Adrenal gland (tissue), 5 donors: Measurements from ENCODE around the gene CCDC13.

ENCODE experiments used
- POLR2A ChIP-seq, 2 donors: fragments of 450-650 bp; IDR thresholded peaks; one replicate each; pipeline ENCODE4 v1.6.1; 2017; ENCODE audit warnings: antibody characterized with exemption in 2 of 2, mild to moderate bottlenecking in 2 of 2, moderate library complexity in 1 of 2
- TF ChIP-seq, protein P1 (sequence below), 6 experiments: fragments of 450-650 bp in 4 of 6; fragments of 200-600 bp in 2 of 6; sonication (generic) in 1 of 6; IDR thresholded peaks; 1 replicate in 5 of 6; 2 replicates in 1 of 6; pipeline versions ENCODE4 v1.5.1 to v1.8.0; 2016 to 2021; ENCODE audit warnings: antibody characterized with exemption in 6 of 6, mild to moderate bottlenecking in 2 of 6, moderate library complexity in 1 of 6
- donor health status: DM: no; HTN: no; CAD: no.

DNA sequence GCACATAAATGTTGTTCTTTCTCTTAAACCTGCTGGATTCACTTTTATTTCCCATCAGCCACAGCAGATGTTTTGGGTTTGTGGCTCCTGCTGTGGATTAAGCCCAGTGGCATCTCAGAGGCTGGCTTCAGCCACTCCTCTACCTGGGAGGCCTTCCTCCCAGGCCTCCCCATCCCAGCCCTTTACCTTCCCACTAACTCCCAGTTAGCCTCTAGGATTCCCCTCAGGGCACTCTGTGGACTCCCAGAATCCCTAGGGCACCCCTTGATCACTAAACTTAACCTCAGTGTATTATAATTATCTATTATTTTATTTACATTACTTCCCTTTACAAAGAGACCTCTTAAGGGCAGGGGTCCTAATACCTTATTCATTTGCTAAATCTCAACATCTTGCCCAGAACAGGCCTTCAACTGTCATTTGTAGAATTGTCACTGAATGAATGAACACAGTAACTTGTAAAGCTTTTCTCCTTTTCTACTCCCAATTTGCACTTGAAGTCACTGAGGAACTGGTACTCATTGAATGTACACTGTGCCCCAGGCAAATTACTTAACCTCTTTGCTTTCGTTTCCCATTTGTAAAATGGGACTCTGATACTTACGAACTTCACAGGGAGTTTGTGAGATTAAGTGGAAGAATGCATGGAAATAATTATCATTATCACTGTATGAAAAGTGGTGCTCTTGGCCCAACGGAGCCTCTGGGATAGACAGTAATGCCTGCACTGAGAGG, 8.3 kb downstream of the CCDC13 start:
- TF ChIP-seq POLR2A (IDR thresholded peaks at IDR 0.05): no peak
- TF ChIP-seq, protein P1, sequence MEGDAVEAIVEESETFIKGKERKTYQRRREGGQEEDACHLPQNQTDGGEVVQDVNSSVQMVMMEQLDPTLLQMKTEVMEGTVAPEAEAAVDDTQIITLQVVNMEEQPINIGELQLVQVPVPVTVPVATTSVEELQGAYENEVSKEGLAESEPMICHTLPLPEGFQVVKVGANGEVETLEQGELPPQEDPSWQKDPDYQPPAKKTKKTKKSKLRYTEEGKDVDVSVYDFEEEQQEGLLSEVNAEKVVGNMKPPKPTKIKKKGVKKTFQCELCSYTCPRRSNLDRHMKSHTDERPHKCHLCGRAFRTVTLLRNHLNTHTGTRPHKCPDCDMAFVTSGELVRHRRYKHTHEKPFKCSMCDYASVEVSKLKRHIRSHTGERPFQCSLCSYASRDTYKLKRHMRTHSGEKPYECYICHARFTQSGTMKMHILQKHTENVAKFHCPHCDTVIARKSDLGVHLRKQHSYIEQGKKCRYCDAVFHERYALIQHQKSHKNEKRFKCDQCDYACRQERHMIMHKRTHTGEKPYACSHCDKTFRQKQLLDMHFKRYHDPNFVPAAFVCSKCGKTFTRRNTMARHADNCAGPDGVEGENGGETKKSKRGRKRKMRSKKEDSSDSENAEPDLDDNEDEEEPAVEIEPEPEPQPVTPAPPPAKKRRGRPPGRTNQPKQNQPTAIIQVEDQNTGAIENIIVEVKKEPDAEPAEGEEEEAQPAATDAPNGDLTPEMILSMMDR (IDR thresholded peaks at IDR 0.05): no peak
